ENCODE measurements around the gene USP33. TPM values are rescaled to one million over a fixed set of nuclear protein-coding genes. Genes with fewer than 3 reads are reported as not detected.

USP33 gene
- total and polyA plus RNA-seq, 2 experiments from 2014 or later: 54.2 to 77.6 TPM

DNA sequence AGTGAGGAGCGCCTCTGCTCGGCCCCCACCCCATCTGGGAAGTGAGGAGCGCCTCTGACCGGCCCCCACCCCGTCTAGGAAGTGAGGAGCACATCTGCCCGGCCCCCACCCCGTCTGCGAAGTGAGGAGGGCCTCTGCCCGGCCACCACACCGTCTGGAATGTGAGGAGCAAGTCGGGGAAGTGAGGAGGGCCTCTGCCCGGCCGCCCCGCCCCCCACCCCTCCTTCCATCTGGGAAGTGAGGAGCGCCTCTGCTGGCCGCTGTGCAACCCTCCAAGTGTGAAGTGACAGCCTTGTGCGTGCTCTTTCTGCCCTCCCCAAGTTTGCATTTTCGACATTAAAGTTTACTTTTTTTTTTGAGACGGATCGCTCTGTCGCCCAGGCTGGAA, 72.1 kb downstream of the USP33 start:
- H3K9me2 ChIP-seq (ENCODE audit: insufficient read depth): no peaks in the 10 kb centered on the region
- H3K9me3 ChIP-seq (ENCODE audit: low read depth): no peaks in the 10 kb centered on the region
- no peaks in the 10 kb centered on the region for H4K20me1 ChIP-seq (ENCODE audit: insufficient read depth)
- H3K27me3 ChIP-seq (replicated peaks; ENCODE audit: insufficient read depth): no peaks in the 10 kb centered on the region
- no peak overlapping the region for H3K27ac ChIP-seq
- peaks cover 15% of the 10 kb centered on the region for H3K4me1 ChIP-seq (ENCODE audit: insufficient read depth)
- no peak overlapping the region for H3K4me2 ChIP-seq (ENCODE audit: unreplicated experiment)
- H3F3A ChIP-seq (ENCODE audit: insufficient read depth): peaks cover 32% of the 10 kb centered on the region
- no peaks in the 10 kb centered on the region for H3K79me2 ChIP-seq (ENCODE audit: insufficient read depth)
- peak; percentile 46 for DNase-seq
- peaks cover 8% of the 10 kb centered on the region; the same call in 1 of the 2 replicates for H3K36me3 ChIP-seq (ENCODE audit: low read depth)
- H3K4me3 ChIP-seq: peak overlapping the region; percentile 29
- WGBS, 2 experiments (ENCODE audit: low coverage in 1 of 2, low lambda C conversion rate in 2 of 2, missing lambda C conversion rate in 2 of 2): 26 to 38% methylated on average over 3 to 21 of the region's 21 CpGs
- TF ChIP-seq EZH2phosphoT487 (IDR thresholded peaks at IDR 0.05; ENCODE audit: insufficient read depth, low read depth) (no peak), EZH2 (IDR thresholded peaks at IDR 0.05; ENCODE audit: insufficient read depth, poor library complexity, severe bottlenecking) (no peak)
- peak overlapping the region; percentile 49 for H2AFZ ChIP-seq
- 0 out of 2 replicates have a peak overlapping the region, but pooled peaks have one; percentile 18 for H3K9ac ChIP-seq
- in situ Hi-C loops (cut with MboI): loop anchor here (10.0 to 25.0 kb wide), 2 partner anchors 533 to 1525 kb away; no protein-coding TSS in a partner anchor

DNA sequence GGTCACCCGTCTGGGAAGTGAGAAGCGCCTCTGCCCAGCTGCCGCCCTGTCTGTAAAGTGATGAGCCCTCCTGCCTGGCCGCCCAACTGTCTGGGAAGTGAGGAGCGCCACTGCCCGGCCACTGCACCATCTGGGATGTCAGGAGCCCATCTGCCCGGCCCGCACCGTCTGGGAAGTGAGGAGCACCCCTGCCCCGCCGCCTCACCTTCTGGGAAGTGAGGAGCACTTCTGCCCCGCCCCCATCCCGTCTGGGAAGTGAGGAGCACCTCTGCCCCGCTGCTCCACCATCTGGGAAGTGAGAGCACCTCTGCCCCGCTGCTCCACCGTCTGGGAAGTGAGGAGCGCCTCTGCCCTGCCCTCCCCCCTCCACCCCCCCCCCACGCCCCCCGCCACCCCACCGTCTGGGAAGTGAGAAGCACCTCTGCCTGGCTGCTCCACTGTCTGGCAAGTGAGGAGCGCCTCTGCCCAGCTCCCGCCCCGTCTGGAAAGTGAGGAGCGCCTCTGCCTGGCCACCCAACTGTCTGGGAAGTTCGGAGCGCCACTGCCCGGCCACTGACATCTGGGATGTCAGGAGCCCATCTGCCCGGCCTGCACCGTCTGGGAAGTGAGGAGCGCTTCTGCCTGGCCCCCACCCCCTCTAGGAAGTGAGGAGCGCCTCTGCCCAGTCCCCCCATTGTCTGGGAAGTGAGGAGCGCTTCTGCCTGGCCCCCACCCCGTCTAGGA, 72.7 kb downstream of the USP33 start:
- Histone ChIP-seq H4K20me1 (ENCODE audit: insufficient read depth) (no peaks in the 10 kb centered on the region), H3K9me2 (ENCODE audit: insufficient read depth) (no peaks in the 10 kb centered on the region), H3K4me2 (ENCODE audit: unreplicated experiment) (no peak overlapping the region), H3K9me3 (ENCODE audit: low read depth) (no peaks in the 10 kb centered on the region), H3K4me1 (ENCODE audit: insufficient read depth) (peaks cover 15% of the 10 kb centered on the region), H3K4me3 (no peak overlapping the region), H3K27ac (no peak overlapping the region), H3K9ac (0 out of 2 replicates have a peak overlapping the region, but pooled peaks have one; percentile 18), H3K27me3 (replicated peaks; ENCODE audit: insufficient read depth) (no peaks in the 10 kb centered on the region), H2AFZ (peak overlapping the region; percentile 49; the same call in 1 of the 2 replicates), H3K36me3 (ENCODE audit: low read depth) (peaks cover 5% of the 10 kb centered on the region; the same call in 1 of the 2 replicates), H3F3A (ENCODE audit: insufficient read depth) (peaks cover 35% of the 10 kb centered on the region), H3K79me2 (ENCODE audit: insufficient read depth) (peaks cover 4% of the 10 kb centered on the region)
- in situ Hi-C loops (cut with MboI): loop anchor here (10.0 to 25.0 kb wide), 2 partner anchors 532 to 1525 kb away; no protein-coding TSS in a partner anchor
- TF ChIP-seq EZH2 (IDR thresholded peaks at IDR 0.05; ENCODE audit: insufficient read depth, poor library complexity, severe bottlenecking) (no peak), EZH2phosphoT487 (IDR thresholded peaks at IDR 0.05; ENCODE audit: insufficient read depth, low read depth) (no peak)
- no peak for DNase-seq
- WGBS, 2 experiments (ENCODE audit: low coverage in 1 of 2, low lambda C conversion rate in 2 of 2, missing lambda C conversion rate in 2 of 2): 84 to 89% methylated on average over 18 to 33 of the region's 33 CpGs

DNA sequence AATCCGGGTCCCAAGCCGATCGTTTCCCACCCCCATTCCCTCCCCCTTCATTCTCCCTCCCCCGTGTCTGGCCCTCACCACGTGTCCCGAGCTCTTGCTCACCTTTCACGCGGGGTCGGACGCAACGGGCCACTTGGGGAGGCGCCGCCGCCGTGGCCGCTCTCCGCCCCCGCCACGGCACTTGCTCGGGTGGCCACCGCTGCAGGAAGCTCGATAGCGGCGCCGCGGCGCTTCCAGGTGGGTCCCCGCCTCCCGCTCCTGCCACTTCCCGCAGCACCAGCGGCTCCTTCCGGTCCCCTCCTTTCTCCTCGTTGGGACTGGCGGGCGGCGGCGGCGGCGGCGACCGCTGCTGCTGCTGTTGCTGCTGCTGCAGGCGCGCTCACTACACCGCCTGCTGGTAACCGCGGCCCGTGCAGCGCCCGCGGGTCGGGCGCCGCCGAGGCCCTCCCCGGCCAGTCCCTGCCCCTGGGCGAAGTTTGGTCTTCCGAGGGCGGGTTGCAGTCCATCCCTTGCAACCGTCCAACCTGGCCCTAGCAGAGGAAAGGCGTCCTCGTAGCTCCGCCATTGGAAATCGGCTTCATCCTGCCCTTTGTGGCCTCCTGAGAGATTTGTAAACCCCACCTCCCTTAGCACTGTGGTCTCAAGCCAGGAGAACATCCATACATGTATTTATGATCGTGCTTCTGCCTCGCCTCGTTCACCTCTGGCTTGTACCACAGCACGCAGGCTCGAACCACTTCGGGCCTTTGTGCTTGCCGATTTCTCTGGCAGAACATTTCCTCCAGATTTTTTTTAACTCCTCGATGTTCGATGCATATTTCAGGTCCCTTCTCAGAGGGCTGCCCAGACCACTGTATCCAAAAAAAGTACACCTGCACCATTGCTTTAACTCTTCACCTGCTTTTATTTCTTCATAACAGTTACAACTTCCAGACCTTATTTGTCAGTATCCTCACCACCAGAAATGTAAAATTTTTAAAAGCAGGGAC, 76.2 kb downstream of the USP33 start:
- H3K9ac ChIP-seq: peak overlapping the region; percentile 93
- H3K27me3 ChIP-seq (replicated peaks; ENCODE audit: insufficient read depth): no peaks in the 10 kb centered on the region
- H4K20me1 ChIP-seq (ENCODE audit: insufficient read depth): peaks cover 2% of the 10 kb centered on the region; the same call in 1 of the 2 replicates
- 0 to 1% methylated on average over 49 to 72 of the region's 72 CpGs for WGBS, 2 experiments (ENCODE audit: low coverage in 1 of 2, low lambda C conversion rate in 2 of 2, missing lambda C conversion rate in 2 of 2)
- H3K79me2 ChIP-seq (ENCODE audit: insufficient read depth): peaks cover 39% of the 10 kb centered on the region
- 0 out of 2 replicates have a peak, but pooled peaks cover 5% of the 10 kb centered on the region for H3K36me3 ChIP-seq (ENCODE audit: low read depth)
- H3K4me3 ChIP-seq: peak overlapping the region; percentile 99
- TF ChIP-seq EZH2 (IDR thresholded peaks at IDR 0.05; ENCODE audit: insufficient read depth, poor library complexity, severe bottlenecking): no peak
- TF ChIP-seq EZH2phosphoT487 (IDR thresholded peaks at IDR 0.05; ENCODE audit: insufficient read depth, low read depth): no peak
- no peaks in the 10 kb centered on the region for H3K9me3 ChIP-seq (ENCODE audit: low read depth)
- H3K9me2 ChIP-seq (ENCODE audit: insufficient read depth): no peaks in the 10 kb centered on the region
- H2AFZ ChIP-seq: peak overlapping the region; percentile 91
- H3K27ac ChIP-seq: peak overlapping the region; percentile 96
- peaks cover 41% of the 10 kb centered on the region for H3K4me1 ChIP-seq (ENCODE audit: insufficient read depth)
- DNase-seq: peak; percentile 96
- H3F3A ChIP-seq (ENCODE audit: insufficient read depth): peaks cover 47% of the 10 kb centered on the region
- H3K4me2 ChIP-seq (ENCODE audit: unreplicated experiment): peak overlapping the region; percentile 74
- in situ Hi-C loops (cut with MboI): loop anchor here (10.0 to 25.0 kb wide), 2 partner anchors 529 to 1521 kb away; no protein-coding TSS in a partner anchor
